Stimulated activated CD8-positive, alpha-beta memory T cell treated with anti-CD3 and anti-CD28 coated beads, Interleukin-4, amount 100 ng/mL, for 4 hours (primary cell): ENCODE results near the gene CAPN1.
"Not testable (repeated sequence)": the region's sequence is repeated elsewhere in the genome, so short reads cannot be mapped to it uniquely, and the experiment has no call there.

Source experiments
- DNase-seq, 2 donors: peaks; one replicate each; pipeline ENCODE4 v3.0.0-alpha.2; 2020; ENCODE audit warnings: low read depth in 2 of 2, low spot score in 1 of 2

Gene CAPN1

DNA sequence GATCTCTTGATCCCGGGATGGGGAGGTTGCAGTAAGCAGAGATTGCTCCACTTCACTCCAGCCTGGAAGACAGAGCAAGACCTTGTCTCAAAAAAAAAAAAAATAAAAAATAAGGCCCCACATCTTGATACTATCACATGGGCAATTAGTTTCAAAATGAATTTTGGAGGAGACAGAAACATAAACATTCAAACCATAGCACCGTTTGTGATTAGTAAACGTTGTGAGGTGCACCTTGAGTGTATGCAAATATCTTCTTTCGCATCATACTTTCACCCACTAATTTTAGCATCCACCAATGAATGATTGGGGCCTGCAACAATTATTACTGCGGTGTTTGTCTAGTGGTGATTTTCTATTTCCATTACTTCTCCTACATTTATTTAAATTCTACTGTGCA, 22.7 kb upstream of the CAPN1 start:
- DNase-seq, result no peak

DNA sequence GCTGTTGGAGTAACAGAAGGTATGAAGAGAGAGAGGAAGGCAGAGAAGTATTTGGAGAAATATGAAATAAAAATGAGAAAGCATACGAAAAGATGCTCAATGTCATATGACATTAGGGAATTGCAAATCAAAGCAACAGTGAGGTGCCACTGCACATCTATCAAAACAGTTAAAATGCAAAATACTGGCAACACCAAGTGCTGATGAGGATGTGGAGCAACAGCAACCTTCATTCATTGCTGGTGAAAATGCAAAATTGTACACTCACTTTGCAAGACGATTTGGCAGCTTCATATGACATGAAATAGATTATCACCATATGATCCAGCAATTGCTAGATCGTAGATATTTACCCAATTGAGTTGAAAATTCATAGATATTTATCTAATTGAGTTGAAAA, 21.1 kb upstream of the CAPN1 start:
- no peak for DNase-seq

DNA sequence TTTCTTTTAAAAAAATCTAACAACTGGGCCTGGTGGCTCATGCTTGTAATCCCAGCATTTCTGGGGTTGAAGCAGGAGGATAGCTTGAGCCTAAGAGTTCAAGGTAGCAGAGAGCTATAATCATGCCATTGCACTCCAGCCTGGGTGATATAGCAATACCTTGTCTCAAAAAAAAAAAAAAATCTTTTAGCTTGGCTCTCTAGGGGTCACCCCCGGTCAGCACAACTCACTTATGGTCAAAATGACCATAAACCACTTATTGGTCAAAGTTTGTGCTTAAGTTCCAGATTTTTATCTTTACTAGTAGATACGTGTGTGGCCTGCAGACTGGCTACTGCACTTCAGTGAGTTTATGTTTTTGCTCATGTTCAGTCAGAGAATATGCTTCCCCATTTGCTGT, 18.0 kb upstream of the CAPN1 start:
- DNase-seq, result no peak

DNA sequence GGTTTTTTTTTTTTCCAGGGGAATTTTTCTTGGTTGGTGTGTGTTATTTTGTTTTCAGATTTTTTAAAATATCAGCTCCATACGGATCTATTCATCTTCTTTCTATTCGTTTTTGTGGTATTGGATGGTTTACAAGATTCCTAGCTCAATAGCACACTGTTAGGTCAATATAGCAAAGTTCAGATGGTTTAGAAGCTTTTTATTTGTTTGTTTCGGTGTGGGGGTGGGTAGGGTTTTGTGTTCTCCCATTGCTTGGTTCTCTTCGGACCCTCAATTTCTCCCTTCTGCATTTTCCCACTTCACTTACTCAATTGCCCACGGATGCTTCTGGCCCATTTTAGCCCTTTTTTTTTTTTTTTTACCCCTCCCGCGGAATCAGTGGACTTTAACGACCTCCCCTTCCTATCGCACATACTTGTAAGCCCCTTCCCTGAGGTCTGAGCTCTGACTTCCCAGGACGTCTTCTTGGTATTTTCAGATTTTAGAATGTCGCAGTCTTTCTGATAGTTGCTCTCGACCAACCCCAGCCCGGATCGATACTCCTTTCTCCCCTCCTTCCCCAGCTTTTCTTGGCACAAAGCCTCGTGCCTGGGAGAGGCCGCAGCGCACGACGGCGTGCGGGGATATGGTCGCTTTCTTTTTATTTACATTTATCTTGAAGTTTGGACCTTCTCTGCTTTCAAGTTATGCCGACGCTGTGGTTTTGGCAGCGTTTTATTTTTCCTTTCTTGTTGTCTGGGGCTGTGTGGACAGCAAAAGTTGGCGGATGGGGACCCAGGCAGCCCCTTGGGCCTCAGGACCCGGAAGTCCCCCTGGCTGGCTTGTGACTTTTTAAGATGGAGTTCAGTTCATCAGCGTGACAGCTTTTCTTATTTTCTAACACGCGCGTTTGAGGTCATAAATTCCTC, 16.1 kb upstream of the CAPN1 start:
- DNase-seq, result no peak

DNA sequence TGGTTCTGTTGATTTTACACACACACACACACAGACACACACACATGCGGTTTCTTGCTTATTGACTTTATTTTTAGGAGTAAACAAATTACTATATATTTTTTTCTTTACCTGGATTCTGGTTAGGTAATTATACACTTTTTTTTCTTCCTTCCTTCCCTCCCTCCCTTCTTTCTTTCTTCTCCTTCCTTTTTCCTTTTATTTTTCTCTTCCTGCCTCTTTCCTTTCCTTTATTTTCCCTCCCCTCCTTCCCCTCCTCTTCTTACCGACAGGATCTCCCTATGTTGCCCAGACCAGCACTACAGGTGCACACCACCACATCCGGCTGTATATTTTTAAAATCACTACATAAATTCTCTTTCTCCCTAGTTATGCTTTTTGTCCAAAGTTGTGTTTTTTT, 14.8 kb upstream of the CAPN1 start:
- no peak for DNase-seq

DNA sequence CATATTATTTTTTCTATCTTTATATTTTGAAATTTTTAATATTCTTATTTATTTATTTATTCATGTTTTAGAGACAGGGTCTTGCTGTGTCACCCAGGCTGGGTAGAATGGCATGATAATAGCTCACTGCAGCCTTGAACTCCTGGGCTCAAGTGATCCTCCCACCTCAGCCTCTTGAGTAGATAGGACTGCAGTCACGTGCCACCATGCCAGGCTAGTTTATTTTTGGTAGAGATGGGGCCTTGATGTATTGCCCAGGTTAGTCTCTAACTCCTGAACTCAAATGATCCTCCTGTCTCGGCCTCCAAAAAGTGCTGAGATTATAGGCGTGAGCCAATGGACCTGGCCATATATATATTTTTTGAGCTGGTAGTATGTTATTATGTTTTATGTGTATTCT, 14.1 kb upstream of the CAPN1 start:
- no peak for DNase-seq

DNA sequence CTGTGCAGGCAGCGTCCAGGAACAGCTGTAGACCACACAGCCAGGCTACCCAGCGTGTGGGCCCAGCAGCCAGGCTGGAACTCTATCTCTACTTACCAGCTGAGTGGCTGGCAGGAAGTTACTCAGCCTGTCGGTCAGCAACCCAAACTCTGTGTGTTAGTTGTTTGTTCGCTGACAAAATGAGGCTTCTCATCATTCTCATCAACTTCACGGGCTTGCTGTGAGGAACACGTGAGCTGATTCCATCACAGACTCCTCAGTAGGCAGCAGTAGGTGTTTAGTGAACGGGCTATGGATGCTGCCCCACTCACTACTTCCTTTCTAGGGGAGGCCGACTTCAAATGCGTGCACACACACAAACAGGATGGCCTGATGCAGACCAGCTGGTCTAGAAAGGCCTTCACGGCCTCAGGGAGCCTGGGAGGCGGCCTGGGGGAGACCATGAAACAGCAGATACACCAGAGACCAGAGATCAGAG, 12.5 kb upstream of the CAPN1 start:
- DNase-seq, result no peak

DNA sequence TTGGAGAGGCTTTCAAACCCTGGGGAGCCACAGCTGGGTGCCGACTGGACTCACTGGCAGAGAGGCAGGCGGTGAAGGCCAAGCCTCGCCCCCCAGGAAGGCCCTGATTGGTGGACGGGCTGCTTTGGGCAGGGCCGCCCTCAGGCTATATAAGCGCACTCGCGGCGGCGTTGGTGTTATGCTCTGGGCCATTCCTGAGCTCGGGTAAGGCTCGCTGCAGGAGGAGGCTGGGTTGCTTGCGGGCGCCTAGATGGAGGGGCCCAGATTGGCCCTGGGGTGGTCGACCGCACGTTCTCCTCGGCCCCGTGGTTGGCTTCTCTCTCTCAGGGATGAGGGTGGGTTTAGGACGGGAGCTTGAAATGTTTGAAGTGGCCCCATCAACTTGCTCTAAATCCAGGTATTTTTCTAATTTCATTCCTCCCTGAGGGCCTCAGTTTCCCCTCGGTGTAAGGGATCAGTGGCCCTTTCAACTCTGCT, 11.6 kb upstream of the CAPN1 start, which contains the start of gene SPDYC:
Gene SPDYC, plus strand, starts transcription at position 176 of the 477 bp plus-strand sequence. CDS start 1,125 bp downstream, outside the sequence.
- DNase-seq, result no peak

DNA sequence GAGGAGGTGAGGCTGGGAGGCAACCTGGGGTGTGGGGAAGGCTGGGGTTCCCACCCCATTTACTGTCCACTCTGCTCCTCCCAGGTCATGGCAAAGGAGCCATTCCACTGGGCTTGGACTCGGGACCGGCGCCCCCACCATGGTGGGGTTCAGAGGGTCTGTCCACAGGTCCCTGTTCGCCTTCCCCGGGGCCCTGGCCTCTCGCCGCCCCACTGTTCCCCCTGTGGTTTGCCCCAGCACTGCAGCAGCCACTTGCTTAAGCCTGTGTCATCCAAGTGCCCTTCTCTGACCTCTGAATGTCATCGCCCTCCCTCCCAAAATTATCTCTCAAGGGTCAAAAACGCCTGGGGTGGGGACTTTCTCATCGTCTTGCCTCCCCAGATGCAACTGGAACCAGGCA, 9.1 kb upstream of the CAPN1 start:
- DNase-seq, result no peak

DNA sequence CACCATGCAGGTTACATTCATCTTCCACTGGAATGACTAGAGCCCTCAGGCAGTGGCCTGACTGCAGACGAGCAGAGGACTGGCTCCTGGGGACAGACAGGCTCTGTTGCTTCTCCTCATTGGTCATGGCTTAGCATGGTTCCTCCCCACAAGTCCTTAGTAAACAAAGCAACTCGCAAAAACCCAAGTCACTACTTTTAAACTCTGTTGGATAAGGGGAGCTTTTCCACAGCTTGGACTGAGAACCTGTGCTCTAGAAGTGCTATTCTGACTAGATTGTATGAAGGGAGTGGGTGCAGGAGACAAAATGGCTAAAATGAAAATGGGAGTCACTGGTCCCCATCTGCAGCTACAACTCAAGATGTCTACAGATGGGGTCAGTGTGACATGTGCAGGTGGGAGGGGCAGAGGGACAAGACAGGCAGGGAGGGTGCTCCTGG, 7.1 kb upstream of the CAPN1 start:
- not testable (repeated sequence) for DNase-seq

DNA sequence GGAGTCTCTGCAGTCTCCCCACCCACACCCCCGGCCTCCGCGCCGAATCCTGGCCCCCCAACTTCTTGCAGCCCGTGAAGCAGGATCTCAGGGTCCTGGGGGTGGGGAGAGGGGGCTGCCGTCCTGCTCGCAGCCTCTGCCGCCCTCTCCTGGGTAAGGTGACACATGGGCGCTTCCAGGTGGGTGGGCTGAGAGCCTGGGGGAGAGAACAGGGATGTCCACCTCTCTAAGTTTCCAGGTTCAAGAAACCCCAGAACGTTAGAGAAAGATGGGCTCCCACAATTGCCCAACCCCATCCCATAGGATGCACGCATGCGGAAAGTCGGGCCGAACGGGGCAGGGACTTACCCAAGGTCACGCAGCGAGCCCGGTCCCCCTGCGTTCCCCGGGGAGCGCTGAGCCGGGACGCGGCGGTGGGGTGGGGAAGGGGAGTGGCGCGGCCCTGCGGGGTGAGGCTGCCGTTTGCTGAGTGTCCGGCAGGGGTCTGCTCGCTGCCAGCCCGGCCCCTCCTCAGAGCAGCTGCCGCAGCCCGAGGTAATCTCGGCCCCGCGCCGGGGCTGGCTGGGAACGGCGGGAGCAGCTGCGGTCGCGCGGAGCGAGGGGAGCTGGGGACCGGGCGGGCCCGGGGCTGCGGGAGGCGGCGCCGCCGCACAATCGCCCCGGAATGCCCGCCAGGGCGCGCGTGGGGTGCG, 705 bp upstream of the CAPN1 start:
- DNase-seq, result no peak

DNA sequence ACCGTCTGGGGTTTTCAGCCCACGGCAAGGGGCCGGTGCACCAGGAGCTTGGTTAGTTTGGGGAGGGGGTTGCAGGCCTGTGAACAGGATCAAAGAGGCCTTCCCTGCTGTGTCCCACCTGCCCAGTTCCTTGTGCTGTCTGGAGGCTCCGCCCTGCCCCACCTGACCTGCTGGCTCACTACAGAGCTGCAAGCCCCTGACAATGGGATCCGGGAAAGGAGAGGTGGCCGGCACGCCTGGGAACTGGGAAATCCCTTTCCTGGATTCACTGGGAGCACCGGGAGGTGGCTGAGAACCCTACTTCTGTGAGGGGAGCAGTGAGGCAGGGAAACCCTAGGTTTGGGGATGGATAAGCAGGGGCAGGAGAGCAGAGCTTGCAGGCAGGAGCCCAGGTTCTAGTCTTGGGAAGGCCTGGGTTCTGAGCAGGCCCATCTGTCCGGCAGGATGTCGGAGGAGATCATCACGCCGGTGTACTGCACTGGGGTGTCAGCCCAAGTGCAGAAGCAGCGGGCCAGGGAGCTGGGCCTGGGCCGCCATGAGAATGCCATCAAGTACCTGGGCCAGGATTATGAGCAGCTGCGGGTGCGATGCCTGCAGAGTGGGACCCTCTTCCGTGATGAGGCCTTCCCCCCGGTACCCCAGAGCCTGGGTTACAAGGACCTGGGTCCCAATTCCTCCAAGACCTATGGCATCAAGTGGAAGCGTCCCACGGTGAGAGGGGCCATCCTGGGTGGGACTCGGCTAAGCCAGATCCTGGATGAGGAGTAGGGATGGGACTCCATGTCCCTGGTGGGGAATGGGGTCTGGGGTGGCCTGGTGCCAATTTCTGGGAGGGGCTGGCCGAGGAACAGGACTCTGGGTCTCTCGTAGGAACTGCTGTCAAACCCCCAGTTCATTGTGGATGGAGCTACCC, 786 bp downstream of the CAPN1 start:
- DNase-seq, result no peak

DNA sequence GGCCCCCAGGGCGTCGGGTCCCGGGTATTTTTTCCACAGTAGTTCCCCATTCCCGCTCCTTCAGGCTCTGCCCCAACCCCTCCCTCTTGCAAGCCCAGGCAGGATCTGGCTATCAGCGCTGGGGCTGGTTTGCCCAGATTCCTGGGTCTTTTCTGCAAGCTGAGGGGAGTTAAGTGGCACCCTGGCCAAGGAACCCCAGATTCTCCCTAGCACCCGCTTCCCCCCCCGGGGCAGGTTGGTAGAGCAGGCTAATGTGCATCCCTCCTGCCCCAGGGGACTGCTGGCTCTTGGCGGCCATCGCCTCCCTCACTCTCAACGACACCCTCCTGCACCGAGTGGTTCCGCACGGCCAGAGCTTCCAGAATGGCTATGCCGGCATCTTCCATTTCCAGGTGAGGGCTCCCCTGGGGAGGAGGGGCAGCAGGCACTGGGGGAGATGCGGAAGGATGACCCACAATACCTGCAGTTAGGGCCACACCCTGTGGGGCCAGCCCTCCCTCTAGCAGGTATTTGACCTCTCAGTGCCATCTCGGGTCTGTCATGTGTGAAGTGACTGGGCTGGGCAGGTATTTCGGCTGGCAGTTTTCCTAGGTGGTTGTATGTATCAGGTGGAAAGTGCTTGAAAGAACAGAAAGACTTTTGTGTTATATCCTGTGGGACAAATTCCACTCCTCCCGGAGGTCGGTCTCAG, 1.6 kb downstream of the CAPN1 start:
- DNase-seq, result no peak

DNA sequence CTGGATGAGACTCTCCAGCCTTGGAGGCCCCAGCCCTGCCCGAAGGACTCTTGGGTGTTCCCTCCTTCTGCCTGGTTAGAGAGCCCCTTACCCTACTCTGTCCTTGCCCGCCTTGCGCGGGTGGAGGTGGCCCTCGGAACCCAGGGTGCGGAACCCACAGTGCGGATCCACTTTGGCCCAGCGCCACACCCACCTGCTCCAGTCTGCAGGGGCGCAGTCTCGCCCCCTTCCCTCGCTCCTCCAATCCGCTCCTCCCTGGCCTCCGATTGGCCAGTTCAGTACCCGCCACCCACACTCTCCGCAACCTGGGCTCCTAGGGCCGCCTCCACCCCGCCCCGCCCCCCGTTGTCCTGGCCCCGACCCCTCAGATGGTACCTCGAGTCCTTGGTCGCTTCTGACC, 2.4 kb downstream of the CAPN1 start:
- DNase-seq, result no peak

DNA sequence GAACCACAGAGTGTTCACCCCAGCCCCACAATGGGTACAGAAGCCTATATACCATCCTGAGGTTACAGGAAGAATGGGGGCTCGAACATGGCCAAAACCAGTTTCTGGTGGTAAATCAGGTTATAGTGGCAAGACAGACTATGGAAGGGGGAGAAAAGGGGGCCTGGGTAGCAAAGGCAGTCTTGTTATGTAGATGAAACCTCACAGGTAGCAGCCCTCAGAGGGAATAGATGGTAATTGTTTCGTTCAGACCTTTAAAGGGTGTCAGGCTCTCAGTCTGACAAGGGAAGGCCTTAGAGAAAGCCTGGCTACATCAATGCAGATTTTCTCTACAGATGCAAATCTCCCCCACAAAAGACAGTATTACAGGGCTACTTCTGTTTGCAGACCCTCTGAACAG, 3.4 kb downstream of the CAPN1 start:
- no peak for DNase-seq

DNA sequence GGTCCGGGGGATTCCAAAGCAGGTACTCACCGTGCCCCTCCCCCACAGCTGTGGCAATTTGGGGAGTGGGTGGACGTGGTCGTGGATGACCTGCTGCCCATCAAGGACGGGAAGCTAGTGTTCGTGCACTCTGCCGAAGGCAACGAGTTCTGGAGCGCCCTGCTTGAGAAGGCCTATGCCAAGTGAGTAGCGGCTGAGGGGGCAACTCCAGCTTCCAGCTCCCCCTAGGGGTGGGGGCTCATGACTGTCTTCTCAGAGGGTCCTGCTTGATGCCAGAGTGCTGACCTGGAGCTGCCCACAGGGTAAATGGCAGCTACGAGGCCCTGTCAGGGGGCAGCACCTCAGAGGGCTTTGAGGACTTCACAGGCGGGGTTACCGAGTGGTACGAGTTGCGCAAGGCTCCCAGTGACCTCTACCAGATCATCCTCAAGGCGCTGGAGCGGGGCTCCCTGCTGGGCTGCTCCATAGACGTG, 4.2 kb downstream of the CAPN1 start:
- DNase-seq, result no peak

DNA sequence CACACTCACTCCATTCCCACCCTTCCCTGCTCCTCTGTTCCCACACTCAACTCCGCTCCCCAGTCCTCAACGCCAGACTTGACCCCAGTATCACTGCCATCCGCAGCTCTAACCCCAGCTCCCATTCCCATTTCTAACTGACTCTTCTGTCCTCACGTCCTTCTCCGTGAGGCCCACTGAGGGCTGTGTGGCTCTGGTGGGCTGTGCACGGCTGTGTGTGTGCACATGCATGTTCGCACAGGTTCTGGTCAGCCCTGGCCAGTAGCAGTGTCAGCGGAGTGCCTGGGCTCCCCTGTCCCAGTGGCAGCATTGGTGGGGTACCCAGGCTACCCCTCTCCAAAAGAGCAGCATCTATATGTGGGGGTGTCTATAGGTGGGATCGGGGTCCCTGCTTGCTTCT, 5.0 kb downstream of the CAPN1 start:
- DNase-seq, result no peak

DNA sequence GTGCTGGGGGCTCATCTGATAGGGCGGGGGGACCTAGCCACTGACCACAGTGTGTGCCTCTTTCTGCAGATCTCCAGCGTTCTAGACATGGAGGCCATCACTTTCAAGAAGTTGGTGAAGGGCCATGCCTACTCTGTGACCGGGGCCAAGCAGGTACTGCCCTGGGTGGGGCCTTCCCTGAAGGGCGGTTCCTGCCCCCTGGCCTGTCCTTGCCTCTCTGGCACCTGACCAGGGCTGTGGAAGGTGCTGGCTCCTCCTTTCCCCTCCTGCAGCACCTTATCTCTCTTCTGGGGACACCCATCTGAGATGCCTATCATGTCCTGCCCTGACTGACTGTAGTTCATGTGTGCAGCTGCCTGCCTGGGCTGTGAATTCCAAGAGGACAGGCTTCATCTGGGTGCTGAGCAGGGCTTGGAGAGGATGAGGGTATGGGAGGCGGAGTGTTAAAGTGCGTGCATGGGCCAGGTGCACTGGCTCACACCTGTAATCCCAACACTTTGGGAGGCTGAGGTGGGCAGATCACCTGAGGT, 5.5 kb downstream of the CAPN1 start:
- DNase-seq, result no peak

DNA sequence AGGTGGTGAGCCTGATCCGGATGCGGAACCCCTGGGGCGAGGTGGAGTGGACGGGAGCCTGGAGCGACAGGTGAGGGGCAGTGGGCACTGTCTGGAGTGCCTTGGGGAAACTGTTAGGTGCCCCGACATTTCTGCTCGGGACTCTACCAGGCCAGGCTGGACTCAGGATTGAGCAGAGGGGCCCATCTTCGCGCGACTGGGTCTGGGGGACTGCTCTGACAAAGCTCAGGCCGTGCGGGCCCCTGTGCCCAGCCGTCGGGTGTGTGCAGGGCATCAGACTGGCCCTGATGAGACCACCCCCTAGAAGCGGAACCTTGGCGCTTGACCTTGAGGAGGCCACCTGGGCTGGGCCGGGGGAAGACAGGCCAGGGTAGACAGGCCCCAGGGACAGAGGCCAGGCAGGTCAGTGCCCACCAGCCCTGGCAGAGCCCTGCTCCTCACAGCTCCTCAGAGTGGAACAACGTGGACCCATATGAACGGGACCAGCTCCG, 6.3 kb downstream of the CAPN1 start:
- DNase-seq, result no peak

DNA sequence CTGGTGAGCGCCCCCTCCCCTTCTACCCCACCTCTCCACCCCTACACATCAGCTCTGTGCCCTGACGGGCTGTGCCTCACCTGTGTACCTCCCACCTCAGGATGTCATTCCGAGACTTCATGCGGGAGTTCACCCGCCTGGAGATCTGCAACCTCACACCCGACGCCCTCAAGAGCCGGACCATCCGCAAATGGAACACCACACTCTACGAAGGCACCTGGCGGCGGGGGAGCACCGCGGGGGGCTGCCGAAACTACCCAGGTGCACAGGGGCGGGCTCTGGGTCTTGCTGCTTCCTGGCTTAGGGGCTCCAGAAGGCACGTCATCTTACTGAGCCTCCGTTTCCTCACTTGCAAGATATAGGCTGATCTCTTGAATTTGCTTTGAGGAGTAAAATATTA, 6.8 kb downstream of the CAPN1 start:
- no peak for DNase-seq
